ENCODE results near the gene PROSER3.

PROSER3 gene

GRCh38 chr19:35757749-35758608 lies at the start of gene PROSER3:
PROSER3 (plus strand) TSS chr19:35758176; CDS start chr19:35758216, 40 bp downstream.
- peak; percentile 98 to 99 (median 99) for DNase-seq

GRCh38 chr19:35708391-35708790 lies 49.6 kb upstream of the PROSER3 start:
- no peak for DNase-seq

- peak; percentile 36 to 63 (median 37) for DNase-seq
Measured at GRCh38 chr19:35710784-35711723, 46.9 kb upstream of the PROSER3 start.

- peak in 2 of 3 donors; percentile 18 to 59 for DNase-seq
Measured at GRCh38 chr19:35712567-35713505, 45.1 kb upstream of the PROSER3 start.

GRCh38 chr19:35713506-35713850 lies 44.5 kb upstream of the PROSER3 start:
- DNase-seq = no peak

- DNase-seq = no peak
Measured at GRCh38 chr19:35713904-35714495, 44.0 kb upstream of the PROSER3 start.

GRCh38 chr19:35714601-35715354 lies 43.2 kb upstream of the PROSER3 start:
- DNase-seq = no peak

- no peak for DNase-seq
Measured at GRCh38 chr19:35715355-35715809, 42.6 kb upstream of the PROSER3 start.

- no peak for DNase-seq
Measured at GRCh38 chr19:35715981-35716800, 41.8 kb upstream of the PROSER3 start.

- DNase-seq = peak; percentile 94 to 97 (median 96)
Measured at GRCh38 chr19:35716801-35717664, 40.9 kb upstream of the PROSER3 start.

- DNase-seq = peak in 1 of 3 donors; percentile 94
Measured at GRCh38 chr19:35717665-35718344, 40.2 kb upstream of the PROSER3 start, which contains the start of gene KMT2B. KMT2B (plus strand) TSS chr19:35718003; CDS start chr19:35718019, 16 bp downstream.

GRCh38 chr19:35718345-35719041 lies 39.5 kb upstream of the PROSER3 start:
- DNase-seq = peak; percentile 29 to 58 (median 29)

GRCh38 chr19:35719402-35720162 lies 38.4 kb upstream of the PROSER3 start:
- no peak for DNase-seq

GRCh38 chr19:35720163-35720524 lies 37.8 kb upstream of the PROSER3 start:
- DNase-seq = no peak

GRCh38 chr19:35720648-35721047 lies 37.3 kb upstream of the PROSER3 start:
- DNase-seq = no peak

GRCh38 chr19:35721374-35721773 lies 36.6 kb upstream of the PROSER3 start:
- DNase-seq = no peak

- DNase-seq = no peak
Measured at GRCh38 chr19:35722461-35722860, 35.5 kb upstream of the PROSER3 start.
